Calu3 (cell line): ENCODE results near the gene STRN. TPM values are rescaled to one million over a fixed set of nuclear protein-coding genes. Genes with fewer than 3 reads are reported as not detected.
"Not testable (repeated sequence)": the region's sequence is repeated elsewhere in the genome, so short reads cannot be mapped to it uniquely, and the experiment has no call there.

Experiments used
- BruUV-seq: library from RNA; stranded (reverse); fragments of 400-500 nt; replicated peaks from 2 replicates; lab custom pipeline; 2021; lab: Mats Ljungman, UMichigan
- CTCF ChIA-PET: fragments of 300-600 bp; sonication (Branson Sonifier 250); formaldehyde crosslinking; loops from one replicate; lab custom pipeline; 2022; ENCODE audit warnings: antibody characterized with exemption; lab: Charles Lee
- DNase-seq: peaks from one replicate; pipeline ENCODE4 v3.0.0; 2022
- H3K27ac Mint-ChIP-seq: one replicate; pipeline ENCODE4 v1.8.0; 2022; ENCODE audit warnings: mixed read lengths; ENCODE audit not compliant: unreplicated experiment
- H3K27me3 Mint-ChIP-seq: one replicate; pipeline ENCODE4 v1.8.0; 2022; ENCODE audit warnings: mixed read lengths; ENCODE audit not compliant: unreplicated experiment
- H3K36me3 Mint-ChIP-seq: one replicate; pipeline ENCODE4 v1.8.0; 2022; ENCODE audit warnings: mild to moderate bottlenecking, moderate library complexity, mixed read lengths; ENCODE audit not compliant: insufficient read depth, unreplicated experiment
- H3K4me1 Mint-ChIP-seq: one replicate; pipeline ENCODE4 v1.8.0; 2022; ENCODE audit warnings: mild to moderate bottlenecking, low read depth, mixed read lengths; ENCODE audit not compliant: unreplicated experiment
- H3K4me3 Mint-ChIP-seq: one replicate; pipeline ENCODE4 v1.8.0; 2022; ENCODE audit warnings: mild to moderate bottlenecking, low read depth, moderate library complexity, mixed read lengths; ENCODE audit not compliant: unreplicated experiment
- H3K9me3 Mint-ChIP-seq: one replicate; pipeline ENCODE4 v1.8.0; 2022; ENCODE audit warnings: low read depth, mixed read lengths; ENCODE audit not compliant: unreplicated experiment
- CTCF ChIP-seq: fragments of 200-600 bp; IDR thresholded peaks from one replicate; pipeline ENCODE4 v1.8.0; 2022; ENCODE audit warnings: antibody characterized with exemption; ENCODE audit not compliant: unreplicated experiment
- intact Hi-C: fragments of 100-400 bp; cut with micrococcal nuclease; formaldehyde crosslinking; loops from one replicate; pipeline ENCODE4 v1.10.0; 2022; ENCODE audit not compliant: unreplicated experiment
- total RNA-seq: library from RNA; stranded (reverse); gene quantifications from 2 replicates; pipeline ENCODE4 v1.2.3, GENCODE V29; 2022

STRN gene
- total RNA-seq, 1 experiment from 2014 or later, result 29.3 TPM

GRCh38 chr2:36982467-36982866 lies 16.1 kb upstream of the STRN start:
- H3K27me3 Mint-ChIP-seq, result no peaks in the 10 kb centered on the region
- H3K9me3 Mint-ChIP-seq, result no peaks in the 10 kb centered on the region
- H3K27ac Mint-ChIP-seq, result no peak overlapping the region
- no peak for DNase-seq
- no peak for TF ChIP-seq CTCF
- H3K4me1 Mint-ChIP-seq, result no peaks in the 10 kb centered on the region
- peaks cover 5% of the 10 kb centered on the region for H3K36me3 Mint-ChIP-seq
- CTCF ChIA-PET, result no interaction called here
- intact Hi-C loops, result no loop called here
- no TSS peak for BruUV-seq
- no peak overlapping the region for H3K4me3 Mint-ChIP-seq

- TF ChIP-seq CTCF, result no peak
- DNase-seq, result no peak
- intact Hi-C loops, result no loop called here
- CTCF ChIA-PET, result no interaction called here
- Mint-ChIP-seq H3K36me3 (peaks cover 5% of the 10 kb centered on the region), H3K9me3 (no peaks in the 10 kb centered on the region), H3K4me3 (no peak overlapping the region), H3K27me3 (no peaks in the 10 kb centered on the region), H3K4me1 (no peaks in the 10 kb centered on the region), H3K27ac (no peak overlapping the region)
- BruUV-seq, result no TSS peak
Measured at GRCh38 chr2:36981911-36982310, 15.6 kb upstream of the STRN start.

GRCh38 chr2:36979007-36979406 lies 12.7 kb upstream of the STRN start:
- DNase-seq, H3K4me1 Mint-ChIP-seq, H3K36me3 Mint-ChIP-seq, H3K9me3 Mint-ChIP-seq, intact Hi-C loops, H3K27me3 Mint-ChIP-seq, H3K27ac Mint-ChIP-seq, H3K4me3 Mint-ChIP-seq, BruUV-seq, CTCF ChIA-PET: not testable (repeated sequence)

GRCh38 chr2:36976065-36976464 lies 9.7 kb upstream of the STRN start:
- H3K27me3 Mint-ChIP-seq, result no peaks in the 10 kb centered on the region
- no peak overlapping the region for H3K27ac Mint-ChIP-seq
- TF ChIP-seq CTCF, result no peak
- intact Hi-C loops, result no loop called here
- no TSS peak for BruUV-seq
- H3K4me1 Mint-ChIP-seq, result no peaks in the 10 kb centered on the region
- no peak overlapping the region for H3K4me3 Mint-ChIP-seq
- no peaks in the 10 kb centered on the region for H3K9me3 Mint-ChIP-seq
- peaks cover 10% of the 10 kb centered on the region for H3K36me3 Mint-ChIP-seq
- CTCF ChIA-PET, result interaction anchor here (0.7 to 1.0 kb wide), 2 partner anchors 25 to 45 kb away, joined by 3 read pairs; no protein-coding TSS in a partner anchor
- DNase-seq, result no peak

GRCh38 chr2:36975306-36975705 lies 9.0 kb upstream of the STRN start:
- BruUV-seq, result no TSS peak
- no peaks in the 10 kb centered on the region for H3K27me3 Mint-ChIP-seq
- no peak for TF ChIP-seq CTCF
- intact Hi-C loops, result no loop called here
- no peaks in the 10 kb centered on the region for H3K9me3 Mint-ChIP-seq
- no peaks in the 10 kb centered on the region for H3K4me1 Mint-ChIP-seq
- H3K36me3 Mint-ChIP-seq, result peaks cover 10% of the 10 kb centered on the region
- H3K27ac Mint-ChIP-seq, result no peak overlapping the region
- DNase-seq, result no peak
- CTCF ChIA-PET, result interaction anchor here (0.6 to 1.0 kb wide), 3 partner anchors 24 to 155 kb away, joined by 3 to 4 read pairs (median 3); no protein-coding TSS in a partner anchor
- H3K4me3 Mint-ChIP-seq, result no peak overlapping the region
